ENCODE data around the gene TRPV2.

- TF ChIP-seq CTCF (IDR thresholded peaks at IDR 0.05), result no peak
- TF ChIP-seq POLR2A (IDR thresholded peaks at IDR 0.05), result no peak
Measured at GRCh38 chr17:16378636-16379282, 36.6 kb upstream of the TRPV2 start.
